ENCODE results near the gene RAB21.
"Not testable (repeated sequence)": the region's sequence is repeated elsewhere in the genome, so short reads cannot be mapped to it uniquely, and the experiment has no call there.

Gene RAB21

GRCh38 chr12:71799106-71799505 lies 44.4 kb downstream of the RAB21 start:
- H3K27ac ChIP-seq, result no peak overlapping the region
- TF ChIP-seq, protein P1, sequence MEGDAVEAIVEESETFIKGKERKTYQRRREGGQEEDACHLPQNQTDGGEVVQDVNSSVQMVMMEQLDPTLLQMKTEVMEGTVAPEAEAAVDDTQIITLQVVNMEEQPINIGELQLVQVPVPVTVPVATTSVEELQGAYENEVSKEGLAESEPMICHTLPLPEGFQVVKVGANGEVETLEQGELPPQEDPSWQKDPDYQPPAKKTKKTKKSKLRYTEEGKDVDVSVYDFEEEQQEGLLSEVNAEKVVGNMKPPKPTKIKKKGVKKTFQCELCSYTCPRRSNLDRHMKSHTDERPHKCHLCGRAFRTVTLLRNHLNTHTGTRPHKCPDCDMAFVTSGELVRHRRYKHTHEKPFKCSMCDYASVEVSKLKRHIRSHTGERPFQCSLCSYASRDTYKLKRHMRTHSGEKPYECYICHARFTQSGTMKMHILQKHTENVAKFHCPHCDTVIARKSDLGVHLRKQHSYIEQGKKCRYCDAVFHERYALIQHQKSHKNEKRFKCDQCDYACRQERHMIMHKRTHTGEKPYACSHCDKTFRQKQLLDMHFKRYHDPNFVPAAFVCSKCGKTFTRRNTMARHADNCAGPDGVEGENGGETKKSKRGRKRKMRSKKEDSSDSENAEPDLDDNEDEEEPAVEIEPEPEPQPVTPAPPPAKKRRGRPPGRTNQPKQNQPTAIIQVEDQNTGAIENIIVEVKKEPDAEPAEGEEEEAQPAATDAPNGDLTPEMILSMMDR (conservative IDR thresholded peaks at IDR 0.05), result no peak

- TF ChIP-seq, protein P1 (conservative IDR thresholded peaks at IDR 0.05), result no peak
- no peak overlapping the region for H3K27ac ChIP-seq
These were observed 45.5 kb downstream of the RAB21 start for GRCh38 chr12:71800177-71800576.

DNA sequence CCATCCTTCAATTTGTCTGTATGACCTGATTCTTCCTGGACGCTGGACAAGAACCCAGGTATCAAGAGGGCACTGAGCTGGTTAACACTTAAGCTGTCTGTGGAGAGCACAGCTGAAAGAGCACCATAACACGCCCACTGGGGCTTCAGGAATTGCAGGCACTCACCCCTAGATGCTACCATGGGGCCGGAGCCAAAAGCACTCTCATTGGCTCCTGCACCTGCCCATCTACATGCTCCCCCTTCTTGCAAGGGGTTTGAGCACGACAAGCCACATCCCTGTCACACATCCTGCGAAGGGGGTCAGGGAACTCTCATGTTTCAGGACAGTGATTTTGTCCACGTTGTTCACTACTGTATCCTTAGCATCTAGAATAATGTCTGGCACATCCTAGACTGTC lies 49.8 kb downstream of the RAB21 start:
- TF ChIP-seq, protein P1 (conservative IDR thresholded peaks at IDR 0.05), result no peak
- H3K27ac ChIP-seq, result no peak overlapping the region

GRCh38 chr12:71810921-71811320 lies 56.3 kb downstream of the RAB21 start:
- TF ChIP-seq, protein P1 (conservative IDR thresholded peaks at IDR 0.05), result no peak
- no peak overlapping the region for H3K27ac ChIP-seq

- not testable (repeated sequence) for H3K27ac ChIP-seq
These were observed 60.6 kb downstream of the RAB21 start for GRCh38 chr12:71815242-71815641.

DNA sequence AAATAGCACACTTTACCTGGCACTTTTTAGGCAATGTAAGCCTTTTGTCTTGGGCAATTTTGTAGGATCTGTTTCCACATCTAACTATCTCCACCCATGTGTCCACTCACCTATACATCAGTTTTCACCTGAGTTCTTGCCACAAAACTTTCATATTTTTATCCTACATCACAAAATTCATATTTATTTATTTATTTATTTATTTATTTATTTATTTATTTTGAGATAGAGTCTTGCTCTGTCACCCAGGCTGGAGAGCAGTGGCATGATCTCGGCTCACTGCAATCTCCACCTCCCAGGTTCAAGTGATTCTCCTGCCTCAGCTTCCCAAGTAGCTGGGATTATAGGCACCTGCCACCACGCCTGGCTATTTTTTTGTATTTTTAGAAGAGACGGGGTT lies 67.4 kb downstream of the RAB21 start:
- not testable (repeated sequence) for H3K27ac ChIP-seq

DNA sequence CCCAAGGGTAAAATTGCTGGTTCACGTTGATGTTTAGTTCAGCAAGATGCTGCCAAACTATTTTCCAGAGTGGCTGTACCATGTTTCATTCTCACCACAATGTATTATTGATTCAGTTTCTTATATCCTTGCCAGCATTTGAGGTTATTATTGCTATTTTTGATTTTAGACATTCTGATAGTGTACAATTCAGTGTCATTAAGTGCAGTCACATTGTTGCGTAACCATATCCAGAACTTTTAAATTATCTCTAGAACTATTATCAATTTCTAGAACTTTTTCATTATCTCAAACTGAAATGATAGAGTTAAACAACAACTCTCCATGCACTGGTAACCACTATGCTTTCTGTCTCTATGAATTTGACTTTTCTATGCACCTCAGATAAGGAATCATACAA lies 74.2 kb downstream of the RAB21 start:
- H3K27ac ChIP-seq, result no peak overlapping the region
- TF ChIP-seq, protein P1 (conservative IDR thresholded peaks at IDR 0.05), result no peak

- TF ChIP-seq, protein P1 (conservative IDR thresholded peaks at IDR 0.05), result no peak
- H3K27ac ChIP-seq, result no peak overlapping the region
These were observed 82.7 kb downstream of the RAB21 start for GRCh38 chr12:71837356-71837755.

DNA sequence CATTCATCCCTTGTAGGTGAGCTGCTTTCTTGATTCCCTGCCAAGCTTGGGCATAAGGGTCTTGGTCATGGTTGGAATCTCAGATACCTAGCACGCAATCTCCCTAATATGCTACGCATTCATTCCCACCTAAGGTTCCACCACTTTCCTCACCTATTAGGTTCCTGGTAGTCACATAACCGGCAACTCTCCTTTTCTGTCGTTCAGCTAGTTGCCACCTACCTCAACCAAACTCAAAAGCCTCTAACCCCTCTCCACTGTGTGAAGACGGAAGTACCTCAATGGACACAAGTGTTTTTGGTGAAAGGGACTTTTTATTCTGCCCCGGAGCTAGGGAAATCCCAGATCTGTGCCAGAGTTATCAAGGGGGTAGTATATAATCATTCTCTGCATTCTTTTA lies 83.6 kb downstream of the RAB21 start:
- TF ChIP-seq, protein P1 (conservative IDR thresholded peaks at IDR 0.05), result no peak
- H3K27ac ChIP-seq, result peak overlapping the region; percentile 94

Measured in VCaP (cell line).